Heart left ventricle (tissue), 13 donors: Measurements from ENCODE around the gene LCN10.

Experiments
- POLR2A ChIP-seq, 2 donors: fragments of 450-650 bp; IDR thresholded peaks; one replicate each; pipeline ENCODE4 v1.6.1; 2017; ENCODE audit warnings: antibody characterized with exemption in 2 of 2, mild to moderate bottlenecking in 2 of 2, moderate library complexity in 2 of 2
- TF ChIP-seq, protein P1 (sequence below), 12 donors: fragments of 200-600 bp; sonication (generic) in 4 of 12; IDR thresholded peaks; one replicate each; pipeline versions ENCODE4 v1.5.0 to v1.8.0; 2018 to 2022; ENCODE audit warnings: antibody characterized with exemption in 12 of 12, mild to moderate bottlenecking in 5 of 12
- donor health status: ischemic (EF 13 %, LVEDD 7.1; RV severe dilation, severe dysfunction).
- donor health status: DM: no; HTN: yes; CAD: no.
- donor health status: DM: no; HTN: no; CAD: no.
- donor health status: ischemic (EF 25% LVEDD 6.9; RV normal size, moderate dysfunction).
- donor health status: ischemic (EF 25% LVEDD 5.7; RV mildly dilated, moderate dysfunction).
- donor health status: ischemic (EF 35%, LVEDD 5.7; RV mildly dilated, moderate dysfunction).
- donor health status: nonischemic (EF 11% LVEDD 7.7; RV severe dilation, severe dysfunction).
- donor health status: DM: yes; HTN: yes; CAD: no.
- donor health status: PGD.
- donor health status: ischemic (EF 29% LVEDD 5.4; RV normal size, mild dysfunction).
- donor health status: nonischemic (EF 23%, LVEDD 6.1; RV moderate dilation, normal function).

DNA sequence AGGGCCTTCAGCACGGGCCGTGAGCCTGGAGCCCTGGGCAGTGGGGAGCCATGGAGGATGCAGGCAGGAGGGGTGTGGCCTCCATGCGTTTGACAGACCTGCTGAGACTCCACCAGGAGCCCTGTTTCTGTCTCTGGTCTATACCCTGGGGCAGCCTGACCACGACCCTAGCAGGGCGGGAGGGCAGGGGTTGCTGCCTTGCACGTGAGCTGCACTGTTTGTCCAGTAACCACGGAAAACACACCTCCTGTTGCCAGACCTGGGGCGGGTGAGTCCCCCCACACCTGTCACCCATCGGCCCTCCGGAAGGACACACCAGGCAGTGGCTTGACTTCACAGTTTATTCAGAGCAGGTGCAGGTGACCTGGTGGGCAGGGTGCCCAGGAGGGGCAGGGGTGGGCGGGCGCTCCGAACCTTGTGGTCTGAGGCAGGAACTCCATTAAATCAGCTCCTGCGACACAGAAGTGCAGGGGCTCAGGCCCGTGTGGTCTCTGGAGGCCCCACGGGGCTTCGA, 11.4 kb upstream of the LCN10 start:
- TF ChIP-seq, protein P1, sequence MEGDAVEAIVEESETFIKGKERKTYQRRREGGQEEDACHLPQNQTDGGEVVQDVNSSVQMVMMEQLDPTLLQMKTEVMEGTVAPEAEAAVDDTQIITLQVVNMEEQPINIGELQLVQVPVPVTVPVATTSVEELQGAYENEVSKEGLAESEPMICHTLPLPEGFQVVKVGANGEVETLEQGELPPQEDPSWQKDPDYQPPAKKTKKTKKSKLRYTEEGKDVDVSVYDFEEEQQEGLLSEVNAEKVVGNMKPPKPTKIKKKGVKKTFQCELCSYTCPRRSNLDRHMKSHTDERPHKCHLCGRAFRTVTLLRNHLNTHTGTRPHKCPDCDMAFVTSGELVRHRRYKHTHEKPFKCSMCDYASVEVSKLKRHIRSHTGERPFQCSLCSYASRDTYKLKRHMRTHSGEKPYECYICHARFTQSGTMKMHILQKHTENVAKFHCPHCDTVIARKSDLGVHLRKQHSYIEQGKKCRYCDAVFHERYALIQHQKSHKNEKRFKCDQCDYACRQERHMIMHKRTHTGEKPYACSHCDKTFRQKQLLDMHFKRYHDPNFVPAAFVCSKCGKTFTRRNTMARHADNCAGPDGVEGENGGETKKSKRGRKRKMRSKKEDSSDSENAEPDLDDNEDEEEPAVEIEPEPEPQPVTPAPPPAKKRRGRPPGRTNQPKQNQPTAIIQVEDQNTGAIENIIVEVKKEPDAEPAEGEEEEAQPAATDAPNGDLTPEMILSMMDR (IDR thresholded peaks at IDR 0.05) = no peak
- no peak for TF ChIP-seq POLR2A (IDR thresholded peaks at IDR 0.05)
